Stomach (tissue), 4 donors: ENCODE results near the gene ESCO1.

Source experiments
- CTCF ChIP-seq, 7 experiments: fragments of 450-650 bp in 4 of 7; fragments of 200-600 bp in 3 of 7; sonication (generic) in 3 of 7; IDR thresholded peaks; one replicate each; pipeline ENCODE4 v1.5.1; 2016 to 2019; ENCODE audit warnings: antibody characterized with exemption in 7 of 7, control low read depth in 2 of 7, mild to moderate bottlenecking in 1 of 7
- EP300 ChIP-seq: sonication (generic); formaldehyde crosslinking; IDR thresholded peaks from one replicate; pipeline ENCODE4 v1.6.1; 2017; ENCODE audit warnings: antibody characterized with exemption

GRCh38 chr18:21593540-21594257 is 6.8 kb downstream of the ESCO1 start:
- no peak for TF ChIP-seq EP300
- no peak for TF ChIP-seq CTCF (IDR thresholded peaks at IDR 0.05)
